Endothelial cell of umbilical vein (primary cell): ENCODE measurements around the gene TENT4B. TPM values are rescaled to one million over a fixed set of nuclear protein-coding genes. Genes with fewer than 3 reads are reported as not detected.
"Not testable (repeated sequence)": the region's sequence is repeated elsewhere in the genome, so short reads cannot be mapped to it uniquely, and the experiment has no call there.

Experiments
- BruUV-seq: library from RNA; stranded (reverse); fragments of 400-500 nt; replicated peaks from 2 replicates; lab custom pipeline; 2021; lab: Mats Ljungman, UMichigan
- CTCF ChIA-PET: fragments of 300-600, 350-600 bp; sonication (Branson Sonifier 250); formaldehyde crosslinking; loops from one replicate; lab custom pipeline; 2021; ENCODE audit warnings: antibody characterized with exemption, inconsistent platforms; lab: Charles Lee
- POLR2A ChIA-PET: fragments of 300-600, 350-600 bp; sonication (Branson Sonifier 250); formaldehyde crosslinking; loops from one replicate; lab custom pipeline; 2021; ENCODE audit warnings: antibody characterized with exemption, inconsistent platforms; lab: Charles Lee
- DNase-seq: peaks from one replicate; pipeline ENCODE4 v3.0.0-alpha.2; 2011; ENCODE audit warnings: low read depth, low spot score
- FAIRE-seq: peaks from 2 replicates; lab custom pipeline; 2011; peaks lifted over from hg19 to GRCh38; lab: Jason Lieb, UNC
- H2AFZ ChIP-seq: 2 replicates; pipeline ENCODE4 v1.6.0; 2012; ENCODE audit warnings: low read depth, low read length, control low read depth, inconsistent platforms
- H3K27ac ChIP-seq: 2 replicates; pipeline ENCODE4 v1.5.1; 2011; ENCODE audit warnings: low read depth, mild to moderate bottlenecking, control low read depth, low read length, moderate library complexity; ENCODE audit not compliant: insufficient read depth
- H3K27me3 ChIP-seq, 2 experiments: 2 replicates each; pipeline versions ENCODE4 v1.6.0 to v1.6.1; 2011; ENCODE audit warnings: low read length in 2 of 2, mixed read lengths in 1 of 2; ENCODE audit not compliant: control insufficient read depth in 2 of 2, insufficient read depth in 2 of 2
- H3K36me3 ChIP-seq, 2 experiments: 2 replicates in 1 of 2; 3 replicates in 1 of 2; pipeline ENCODE4 v1.5.1; 2011; ENCODE audit warnings: low read length in 2 of 2, mild to moderate bottlenecking in 1 of 2, moderate library complexity in 1 of 2; ENCODE audit not compliant: control insufficient read depth in 2 of 2, insufficient read depth in 2 of 2; ENCODE audit errors: extremely low read depth in 1 of 2
- H3K4me1 ChIP-seq: 3 replicates; pipeline ENCODE4 v1.5.1; 2011; ENCODE audit warnings: mild to moderate bottlenecking, low read length; ENCODE audit not compliant: control insufficient read depth, insufficient read depth; ENCODE audit errors: extremely low read depth
- H3K4me2 ChIP-seq: 2 replicates; pipeline ENCODE4 v1.6.1; 2011; ENCODE audit warnings: low read length, control low read depth, mixed read lengths; ENCODE audit not compliant: insufficient read depth
- H3K4me3 ChIP-seq, 3 experiments: fragments of 200-600 bp in 1 of 3; sonication (generic), shearing (Covaris generic) in 1 of 3; replicated peaks in 1 of 3; 2 replicates each; pipeline ENCODE4 v1.5.1; 2011 to 2016; ENCODE audit warnings: control low read depth in 3 of 3, low read length in 3 of 3, mild to moderate bottlenecking in 2 of 3, inconsistent platforms in 1 of 3, low read depth in 1 of 3, moderate library complexity in 1 of 3; ENCODE audit not compliant: insufficient read depth in 1 of 3
- H3K79me2 ChIP-seq: 2 replicates; pipeline ENCODE4 v1.6.0; 2012; ENCODE audit warnings: low read length, inconsistent platforms; ENCODE audit not compliant: control insufficient read depth, insufficient read depth
- H3K9ac ChIP-seq: replicated peaks from 2 replicates; pipeline ENCODE3; 2011; ENCODE audit warnings: low read length, control low read depth; ENCODE audit not compliant: insufficient read depth; ENCODE audit errors: extremely low read depth
- H3K9me1 ChIP-seq: replicated peaks from 3 replicates; pipeline ENCODE4 v1.6.0; 2011; ENCODE audit warnings: mild to moderate bottlenecking, low read length; ENCODE audit not compliant: control insufficient read depth, insufficient read depth; ENCODE audit errors: extremely low read depth
- H3K9me3 ChIP-seq: replicated peaks from 2 replicates; pipeline ENCODE4 v1.5.1; 2012; ENCODE audit warnings: low read length, inconsistent platforms; ENCODE audit not compliant: control insufficient read depth, insufficient read depth
- H4K20me1 ChIP-seq: replicated peaks from 2 replicates; pipeline ENCODE3; 2011; ENCODE audit warnings: mild to moderate bottlenecking, low read length; ENCODE audit not compliant: control insufficient read depth, insufficient read depth; ENCODE audit errors: extremely low read depth
- CTCF ChIP-seq, 2 donors: IDR thresholded peaks; 1 replicate in 1 of 2; 2 replicates in 1 of 2; pipeline ENCODE4 v1.5.1; 2011; ENCODE audit warnings: low read length in 2 of 2, mild to moderate bottlenecking in 2 of 2, moderate library complexity in 2 of 2, control low read depth in 1 of 2, inconsistent platforms in 1 of 2, low read depth in 1 of 2; ENCODE audit not compliant: insufficient read depth in 1 of 2; ENCODE audit errors: extremely low read depth in 1 of 2
- EZH2 ChIP-seq: IDR thresholded peaks from 2 replicates; pipeline ENCODE4 v1.6.1; 2012; ENCODE audit warnings: borderline replicate concordance, low read depth, mild to moderate bottlenecking, moderate library complexity, low read length, inconsistent platforms; ENCODE audit not compliant: severe bottlenecking
- GATA2 ChIP-seq: IDR thresholded peaks from 2 replicates; pipeline ENCODE4 v1.7.0; 2011; ENCODE audit warnings: low read depth, mild to moderate bottlenecking, moderate library complexity, mixed read lengths, low read length; ENCODE audit not compliant: insufficient read length, insufficient read depth
- JUN ChIP-seq: IDR thresholded peaks from 2 replicates; pipeline ENCODE4 v1.6.1; 2011; ENCODE audit warnings: borderline replicate concordance, low read depth; ENCODE audit not compliant: insufficient read length, insufficient read depth
- MYC ChIP-seq: IDR thresholded peaks from one replicate; pipeline ENCODE4 v1.6.1; 2011; ENCODE audit warnings: mild to moderate bottlenecking, low read depth, low read length
- POLR2A ChIP-seq: IDR thresholded peaks from 2 replicates; pipeline ENCODE4 v1.6.1; 2012; ENCODE audit warnings: low read depth, mild to moderate bottlenecking, control low read depth, low read length
- dilution Hi-C: fragments of 300-500 bp; cut with MboI; formaldehyde crosslinking; loops from one replicate; pipeline ENCODE4 v1.15.0; 2019; ENCODE audit warnings: low sequenced_read_pairs; ENCODE audit not compliant: extremely low pct_ligation_motif_present
- intact Hi-C: fragments of 100-400 bp; cut with micrococcal nuclease; formaldehyde crosslinking; loops from one replicate; pipeline ENCODE4 v1.10.0; 2022
- polyA plus RNA-seq, 4 experiments: library from polyadenylated mRNA; depleted of rRNA in 3 of 4; stranded (reverse) in 3 of 4; unstranded in 1 of 4; fragments of >200 nt; gene quantifications; 2 replicates each; pipeline versions ENCODE4 v1.2.1 to v1.2.3, GENCODE V29; 2011 to 2012; ENCODE audit warnings: missing spikeins in 1 of 4
- total RNA-seq: library from RNA; stranded (reverse); gene quantifications from 2 replicates; pipeline ENCODE4 v1.2.3, GENCODE V29; 2021

TENT4B gene
- total and polyA plus RNA-seq, 2 donors (not counting 3 experiments of a cell fraction or from before 2014, with no cell fraction given): 4.2 to 13.1 TPM

- Histone ChIP-seq H3K9me3 (no peaks in the 10 kb centered on the region), H3K4me1 (peaks cover 17% of the 10 kb centered on the region), H3K36me3 (no peaks in the 10 kb centered on the region), H3K79me2 (peaks cover 68% of the 10 kb centered on the region), H2AFZ (no peak overlapping the region), H3K27ac (no peak overlapping the region), H3K9me1 (no peaks in the 10 kb centered on the region), H4K20me1 (no peaks in the 10 kb centered on the region), H3K4me3 (no peak overlapping the region), H3K9ac (no peak overlapping the region), H3K27me3 (no peaks in the 10 kb centered on the region), H3K4me2 (no peak overlapping the region)
- TF ChIP-seq EZH2: no peak
- TF ChIP-seq CTCF (IDR thresholded peaks at IDR 0.05; ENCODE audit: extremely low read depth in 1 of 2, insufficient read depth in 1 of 2, low read depth in 1 of 2, low read length in 2 of 2): no peak
- TF ChIP-seq POLR2A: no peak
- no peak for TF ChIP-seq GATA2
- TF ChIP-seq JUN: no peak
- no peak for TF ChIP-seq MYC
- DNase-seq (no peak), FAIRE-seq (no peak)
- BruUV-seq: no TSS peak
- CTCF ChIA-PET: interaction anchor here (1.0 to 2.1 kb wide), 2 partner anchors 41 to 144 kb away, joined by 4 to 7 read pairs; partner anchors contain the start of gene CNEP1R1
- POLR2A ChIA-PET: no interaction called here
- dilution Hi-C loops (no loop called here), intact Hi-C loops (no loop called here)
These were observed 16.5 kb downstream of the TENT4B start for GRCh38 chr16:50169555-50170096.

- BruUV-seq, H3K4me2 ChIP-seq, H3K9me3 ChIP-seq, H2AFZ ChIP-seq, POLR2A ChIA-PET, H3K27ac ChIP-seq, FAIRE-seq, H3K27me3 ChIP-seq, DNase-seq, H3K9me1 ChIP-seq, H3K4me3 ChIP-seq, H4K20me1 ChIP-seq, intact Hi-C loops, H3K9ac ChIP-seq, H3K36me3 ChIP-seq, dilution Hi-C loops: not testable (repeated sequence)
- Histone ChIP-seq H3K4me1 (peaks cover 12% of the 10 kb centered on the region), H3K79me2 (peaks cover 58% of the 10 kb centered on the region)
- CTCF ChIA-PET: interaction anchor here (0.6 to 1.1 kb wide), 3 partner anchors 8 to 39 kb away, joined by 3 to 5 read pairs (median 3); no protein-coding TSS in a partner anchor
These were observed 18.7 kb downstream of the TENT4B start for GRCh38 chr16:50171773-50172172.
